GM12878 (cell line): ENCODE data around the gene ARID4B. TPM values are rescaled to one million over a fixed set of nuclear protein-coding genes. Genes with fewer than 3 reads are reported as not detected.

Experiments
- ATAC-seq: fragments of 200-7000 bp; cut with Tn5 transposase; 3 replicates; pipeline ENCODE4 v1.9.1; 2020; ENCODE audit warnings: mild to moderate bottlenecking, moderate library complexity
- BruUV-seq: library from RNA; stranded (reverse); fragments of 400-500 nt; replicated peaks from 2 replicates; lab custom pipeline; 2021; lab: Mats Ljungman, UMichigan
- CTCF ChIA-PET: fragments of 300-600 bp; sonication (Branson Sonifier 250); formaldehyde crosslinking; extraction: SDS; loops from one replicate; lab custom pipeline; 2021; ENCODE audit warnings: inconsistent platforms; lab: Yijun Ruan, JAX
- POLR2A ChIA-PET: fragments of 350-600 bp; formaldehyde crosslinking; extraction: SDS; loops from one replicate; lab custom pipeline; 2021; ENCODE audit warnings: inconsistent platforms; lab: Charles Lee
- RAD21 ChIA-PET: fragments of 300-600 bp; sonication (Branson Sonifier 250); formaldehyde crosslinking; loops from one replicate; lab custom pipeline; 2023; ENCODE audit warnings: antibody characterized with exemption; ENCODE audit not compliant: unreplicated experiment; lab: Charles Lee
- SMC1A ChIA-PET: fragments of 300-600 bp; sonication (Branson Sonifier 250); formaldehyde crosslinking; loops from one replicate; lab custom pipeline; 2023; ENCODE audit not compliant: unreplicated experiment, uncharacterized antibody; lab: Charles Lee
- DNase-seq: peaks from one replicate; pipeline ENCODE4 v3.0.0-alpha.2; 2011; ENCODE audit warnings: low read depth, low spot score
- FAIRE-seq: peaks from 3 replicates; lab custom pipeline; 2011; peaks lifted over from hg19 to GRCh38; lab: Jason Lieb, UNC
- H2AFZ ChIP-seq: 2 replicates; pipeline ENCODE4 v1.6.0; 2011; ENCODE audit warnings: low read depth, low read length, control low read depth; ENCODE audit not compliant: control insufficient read depth
- H3K27ac ChIP-seq: 2 replicates; pipeline ENCODE4 v1.5.1; 2011; ENCODE audit warnings: control low read depth; ENCODE audit not compliant: control insufficient read depth, insufficient read depth
- H3K27me3 ChIP-seq, 2 experiments: replicated peaks in 1 of 2; 2 replicates each; pipeline versions ENCODE4 v1.6.0 to v1.6.1; 2011; ENCODE audit warnings: low read length in 1 of 2; ENCODE audit not compliant: control insufficient read depth in 2 of 2, insufficient read depth in 2 of 2
- H3K36me3 ChIP-seq, 2 experiments: 2 replicates each; pipeline ENCODE4 v1.5.1; 2011; ENCODE audit warnings: low read length in 1 of 2; ENCODE audit not compliant: control insufficient read depth in 2 of 2, insufficient read depth in 2 of 2
- H3K4me1 ChIP-seq: 2 replicates; pipeline ENCODE4 v1.6.1; 2011; ENCODE audit warnings: mild to moderate bottlenecking, low read length, moderate library complexity, mixed read lengths; ENCODE audit not compliant: control insufficient read depth, insufficient read depth
- H3K4me2 ChIP-seq: 2 replicates; pipeline ENCODE4 v1.6.0; 2011; ENCODE audit warnings: control low read depth; ENCODE audit not compliant: control insufficient read depth, insufficient read depth
- H3K4me3 ChIP-seq: fragments of 200-600 bp; sonication (generic); 2 replicates; pipeline ENCODE4 v1.5.1; 2016
- H3K79me2 ChIP-seq: 2 replicates; pipeline ENCODE4 v1.6.0; 2011; ENCODE audit warnings: low read length; ENCODE audit not compliant: control insufficient read depth, insufficient read depth
- H3K9ac ChIP-seq: 2 replicates; pipeline ENCODE4 v1.8.0; 2011; ENCODE audit warnings: low read length, control low read depth, mixed read lengths; ENCODE audit not compliant: control insufficient read depth, insufficient read depth
- H3K9me3 ChIP-seq: replicated peaks from 3 replicates; pipeline ENCODE4 v1.5.1; 2011; ENCODE audit warnings: mild to moderate bottlenecking, low read length; ENCODE audit not compliant: control insufficient read depth, insufficient read depth
- H4K20me1 ChIP-seq: 2 replicates; pipeline ENCODE4 v1.6.0; 2011; ENCODE audit not compliant: control insufficient read depth, insufficient read depth
- DPF2 ChIP-seq: fragments of 450-650 bp; IDR thresholded peaks from 2 replicates; pipeline ENCODE4 v1.6.1; 2017; ENCODE audit warnings: mild to moderate bottlenecking
- ETV6 ChIP-seq, 2 experiments: fragments of 450-650 bp in 1 of 2; IDR thresholded peaks in 1 of 2; conservative IDR thresholded peaks in 1 of 2; 2 replicates each; pipeline ENCODE4 v1.6.1; 2014; ENCODE audit warnings: antibody characterized with exemption in 1 of 2, borderline replicate concordance in 1 of 2, low read depth in 1 of 2, mild to moderate bottlenecking in 1 of 2, moderate library complexity in 1 of 2
- GATAD2B ChIP-seq: fragments of 450-650 bp; conservative IDR thresholded peaks from 2 replicates; pipeline ENCODE4 v1.6.1; 2017; ENCODE audit warnings: low read depth, mild to moderate bottlenecking, moderate library complexity
- IRF4 ChIP-seq: IDR thresholded peaks from 2 replicates; pipeline ENCODE4 v1.6.1; 2011; ENCODE audit warnings: low read depth, low read length
- JUNB ChIP-seq: IDR thresholded peaks from 2 replicates; pipeline ENCODE4 v1.6.1; 2016; ENCODE audit warnings: antibody characterized with exemption, mild to moderate bottlenecking
- MXI1 ChIP-seq: fragments of 150-350 bp; IDR thresholded peaks from 2 replicates; pipeline ENCODE4 v1.6.1; 2011; ENCODE audit warnings: low read depth, mild to moderate bottlenecking, inconsistent platforms, low read length, improper control_type of control experiment
- NFIC ChIP-seq: IDR thresholded peaks from 2 replicates; pipeline ENCODE4 v1.6.1; 2012; ENCODE audit warnings: low read depth, mild to moderate bottlenecking, inconsistent platforms, low read length, moderate library complexity
- PML ChIP-seq: IDR thresholded peaks from 2 replicates; pipeline ENCODE4 v1.6.1; 2012; ENCODE audit warnings: low read length, inconsistent platforms
- POLR2AphosphoS2 ChIP-seq: IDR thresholded peaks from 2 replicates; pipeline ENCODE4 v1.6.1; 2011; ENCODE audit warnings: low read depth, mild to moderate bottlenecking, low read length, improper control_type of control experiment, moderate library complexity
- RB1 ChIP-seq: fragments of 450-650 bp; formaldehyde crosslinking; IDR thresholded peaks from 2 replicates; pipeline ENCODE4 v1.6.1; 2017; ENCODE audit warnings: mild to moderate bottlenecking, borderline replicate concordance
- RELA ChIP-seq: fragments of 450-650 bp; IDR thresholded peaks from 2 replicates; pipeline ENCODE4 v1.8.0; 2014; ENCODE audit warnings: borderline replicate concordance; ENCODE audit not compliant: partially characterized antibody
- ZBED1 ChIP-seq: IDR thresholded peaks from 2 replicates; pipeline ENCODE4 v1.6.1; 2016; ENCODE audit warnings: borderline replicate concordance
- ZNF207 ChIP-seq: fragments of 450-650 bp; IDR thresholded peaks from 2 replicates; pipeline ENCODE4 v1.6.1; 2014; ENCODE audit warnings: antibody characterized with exemption, mild to moderate bottlenecking, borderline replicate concordance
- ZNF622 ChIP-seq: fragments of 450-650 bp; IDR thresholded peaks from 2 replicates; pipeline ENCODE4 v1.6.1; 2017; ENCODE audit warnings: mild to moderate bottlenecking, inconsistent platforms
- WGBS: methylation state at CpG from one replicate; pipeline ENCODE4 v1.1.6; 2016; ENCODE audit warnings: low lambda C conversion rate; ENCODE audit not compliant: insufficient replicate concordance, insufficient coverage; ENCODE audit errors: missing lambda C conversion rate; 5-methylcytosine and 5-hydroxymethylcytosine counted together
- in situ Hi-C: fragments of 300-500 bp; cut with MboI; formaldehyde crosslinking; loops from 9 replicates; pipeline ENCODE4 v1.14.3; 2018; ENCODE audit warnings: mixed read lengths
- intact Hi-C: fragments of 100-400 bp; cut with micrococcal nuclease; formaldehyde crosslinking; loops from one replicate; pipeline ENCODE4 v1.14.2; 2022; ENCODE audit not compliant: unreplicated experiment
- polyA plus RNA-seq, 11 experiments: library from polyadenylated mRNA; depleted of rRNA in 4 of 11; unstranded in 6 of 11; stranded (reverse) in 5 of 11; fragments of >200 nt; fragmentation: Nextera tagmentation in 4 of 11; fragmentation: Illumina TruSeq in 1 of 11; extraction: Ambion mirVana in 4 of 11; extraction: Trizol in 1 of 11; gene quantifications; 1 replicate in 1 of 11; 2 replicates in 10 of 11; pipeline versions ENCODE4 v1.2.1 to v1.2.3, GENCODE V29; 2011 to 2016; ENCODE audit warnings: inconsistent platforms in 2 of 11, missing spikeins in 2 of 11, low read depth in 1 of 11
- total RNA-seq, 4 experiments: library from RNA; depleted of rRNA in 3 of 4; stranded (reverse); fragments of >200 nt in 3 of 4; fragmentation: Illumina TruSeq in 1 of 4; extraction: Trizol in 1 of 4; gene quantifications; 2 replicates each; pipeline versions ENCODE4 v1.2.1 to v1.2.3, GENCODE V29; 2013 to 2021
- TF ChIP-seq, protein P1 (sequence below): IDR thresholded peaks from 2 replicates; pipeline ENCODE4 v1.6.1; 2012; ENCODE audit warnings: improper control_type of control experiment, low read depth, low read length; ENCODE audit not compliant: insufficient replicate concordance

Gene ARID4B
- total and polyA plus RNA-seq, 10 of the 15 experiments (the other 5 are each of a cell fraction or from before 2014, with no cell fraction given) = 13.6 to 39.1 (median 28.0) TPM

DNA sequence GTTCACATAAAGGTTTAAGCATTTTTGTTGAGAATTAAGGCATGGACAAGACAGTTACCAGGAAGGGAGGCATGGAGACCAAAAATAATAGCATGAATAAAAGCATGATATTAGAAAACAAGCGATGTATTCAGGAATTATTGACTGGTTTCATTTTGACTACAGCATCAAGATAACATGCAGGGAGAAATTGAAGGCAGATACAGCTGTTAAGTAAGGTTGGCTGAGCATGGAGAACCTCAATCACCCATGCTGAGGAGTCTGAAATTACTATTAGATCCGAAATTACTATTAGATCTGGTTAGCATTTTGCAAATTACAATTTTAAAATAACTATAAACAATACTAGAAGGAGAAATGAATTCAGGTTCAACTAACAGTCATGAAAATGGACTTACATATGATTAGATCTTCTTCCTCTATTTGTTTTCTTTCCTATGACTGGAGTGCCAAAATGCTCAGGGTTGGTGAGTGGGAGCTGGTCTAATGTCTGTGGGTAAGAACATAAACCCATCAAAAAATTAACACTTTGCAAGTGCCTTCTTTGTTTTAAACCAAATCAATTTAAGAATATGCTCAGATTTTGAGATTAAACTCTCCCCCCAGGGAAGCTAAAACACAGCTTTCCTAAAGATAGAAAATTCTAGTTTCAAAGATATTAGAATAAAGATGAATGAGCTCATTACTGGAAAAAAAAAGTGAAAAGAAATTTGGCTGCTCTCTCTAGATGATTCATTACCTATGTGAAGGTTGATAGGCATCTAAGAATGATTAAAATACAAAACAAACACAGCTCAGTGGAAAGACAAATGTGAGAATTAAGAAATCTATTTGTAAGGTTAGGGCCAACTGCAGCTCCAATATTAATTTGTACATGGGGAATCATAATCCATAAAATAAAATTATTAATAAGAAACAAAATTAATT is 81.7 kb downstream of the ARID4B start:
- Histone ChIP-seq H3K27ac (peak overlapping the region; percentile 6; the same call in 1 of the 2 replicates), H3K27me3 (no peaks in the 10 kb centered on the region), H3K4me2 (no peak overlapping the region), H3K36me3 (peaks cover 0 to 6% of the 10 kb centered on the region in 2 experiments; a peak in 1 of 4 replicates), H3K9me3 (no peaks in the 10 kb centered on the region), H2AFZ (no peak overlapping the region), H3K9ac (no peak overlapping the region), H3K4me3 (no peak overlapping the region), H3K79me2 (peaks cover 1% of the 10 kb centered on the region; the same call in 1 of the 2 replicates), H4K20me1 (no peaks in the 10 kb centered on the region), H3K4me1 (peaks cover 11% of the 10 kb centered on the region; the same call in 1 of the 2 replicates)
- ChIA-PET RAD21 (interaction anchor here (0.9 to 1.9 kb wide), 2 partner anchors 12 to 170 kb away, joined by 3 to 13 read pairs; no protein-coding TSS in a partner anchor), POLR2A (no interaction called here), SMC1A (interaction anchor here (0.8 to 1.6 kb wide), 9 partner anchors 11 to 170 kb away, joined by 3 to 11 read pairs (median 3); no protein-coding TSS in a partner anchor), CTCF (interaction anchor here (0.6 to 2.4 kb wide), 8 partner anchors 10 to 170 kb away, joined by 3 to 29 read pairs (median 4); no protein-coding TSS in a partner anchor)
- ATAC-seq (peak; percentile 65), FAIRE-seq (peak; percentile 75), DNase-seq (no peak)
- intact Hi-C loops = no loop called here
- WGBS = 0% methylated on average over 2 of the region's 2 CpGs
- BruUV-seq = no TSS peak
- in situ Hi-C loops = loop anchor here (5.0 kb wide), 1 partner anchor 171 kb away; no protein-coding TSS in a partner anchor
- TF ChIP-seq, protein P1, sequence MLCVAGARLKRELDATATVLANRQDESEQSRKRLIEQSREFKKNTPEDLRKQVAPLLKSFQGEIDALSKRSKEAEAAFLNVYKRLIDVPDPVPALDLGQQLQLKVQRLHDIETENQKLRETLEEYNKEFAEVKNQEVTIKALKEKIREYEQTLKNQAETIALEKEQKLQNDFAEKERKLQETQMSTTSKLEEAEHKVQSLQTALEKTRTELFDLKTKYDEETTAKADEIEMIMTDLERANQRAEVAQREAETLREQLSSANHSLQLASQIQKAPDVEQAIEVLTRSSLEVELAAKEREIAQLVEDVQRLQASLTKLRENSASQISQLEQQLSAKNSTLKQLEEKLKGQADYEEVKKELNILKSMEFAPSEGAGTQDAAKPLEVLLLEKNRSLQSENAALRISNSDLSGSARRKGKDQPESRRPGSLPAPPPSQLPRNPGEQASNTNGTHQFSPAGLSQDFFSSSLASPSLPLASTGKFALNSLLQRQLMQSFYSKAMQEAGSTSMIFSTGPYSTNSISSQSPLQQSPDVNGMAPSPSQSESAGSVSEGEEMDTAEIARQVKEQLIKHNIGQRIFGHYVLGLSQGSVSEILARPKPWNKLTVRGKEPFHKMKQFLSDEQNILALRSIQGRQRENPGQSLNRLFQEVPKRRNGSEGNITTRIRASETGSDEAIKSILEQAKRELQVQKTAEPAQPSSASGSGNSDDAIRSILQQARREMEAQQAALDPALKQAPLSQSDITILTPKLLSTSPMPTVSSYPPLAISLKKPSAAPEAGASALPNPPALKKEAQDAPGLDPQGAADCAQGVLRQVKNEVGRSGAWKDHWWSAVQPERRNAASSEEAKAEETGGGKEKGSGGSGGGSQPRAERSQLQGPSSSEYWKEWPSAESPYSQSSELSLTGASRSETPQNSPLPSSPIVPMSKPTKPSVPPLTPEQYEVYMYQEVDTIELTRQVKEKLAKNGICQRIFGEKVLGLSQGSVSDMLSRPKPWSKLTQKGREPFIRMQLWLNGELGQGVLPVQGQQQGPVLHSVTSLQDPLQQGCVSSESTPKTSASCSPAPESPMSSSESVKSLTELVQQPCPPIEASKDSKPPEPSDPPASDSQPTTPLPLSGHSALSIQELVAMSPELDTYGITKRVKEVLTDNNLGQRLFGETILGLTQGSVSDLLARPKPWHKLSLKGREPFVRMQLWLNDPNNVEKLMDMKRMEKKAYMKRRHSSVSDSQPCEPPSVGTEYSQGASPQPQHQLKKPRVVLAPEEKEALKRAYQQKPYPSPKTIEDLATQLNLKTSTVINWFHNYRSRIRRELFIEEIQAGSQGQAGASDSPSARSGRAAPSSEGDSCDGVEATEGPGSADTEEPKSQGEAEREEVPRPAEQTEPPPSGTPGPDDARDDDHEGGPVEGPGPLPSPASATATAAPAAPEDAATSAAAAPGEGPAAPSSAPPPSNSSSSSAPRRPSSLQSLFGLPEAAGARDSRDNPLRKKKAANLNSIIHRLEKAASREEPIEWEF = no peak
- TF ChIP-seq GATAD2B = no peak
- no peak for TF ChIP-seq RB1
- TF ChIP-seq RELA = no peak
- 0 out of 2 replicates have a peak, but pooled peaks have one; percentile 31 for TF ChIP-seq ZBED1
- no peak for TF ChIP-seq MXI1
- no peak for TF ChIP-seq ZNF622
- no peak for TF ChIP-seq ZNF207
- TF ChIP-seq JUNB = peak; percentile 80
- TF ChIP-seq DPF2 = no peak
- no peak for TF ChIP-seq POLR2AphosphoS2
- TF ChIP-seq IRF4 = peak; percentile 66; the same call in 1 of the 2 replicates
- TF ChIP-seq ETV6 (conservative IDR thresholded peaks at IDR 0.05 in 1 of 2, IDR thresholded peaks at IDR 0.05 in 1 of 2; ENCODE audit: borderline replicate concordance in 1 of 2, low read depth in 1 of 2) = no peak; a peak in 1 of 4 replicates
- peak; percentile 45; the same call in 1 of the 2 replicates for TF ChIP-seq NFIC
- TF ChIP-seq PML = 0 out of 2 replicates have a peak, but pooled peaks have one; percentile 27
